ENCODE measurements around the gene GFOD1. TPM values are rescaled to one million over a fixed set of nuclear protein-coding genes. Genes with fewer than 3 reads are reported as not detected.
A peak's percentile ranks its signal among the peaks of the same experiment; 100 is the strongest.

GFOD1 gene
- total and polyA plus RNA-seq, 10 of the 15 experiments (the other 5 are each of a cell fraction or from before 2014, with no cell fraction given) = 6.5 to 41.4 (median 16.0) TPM

DNA sequence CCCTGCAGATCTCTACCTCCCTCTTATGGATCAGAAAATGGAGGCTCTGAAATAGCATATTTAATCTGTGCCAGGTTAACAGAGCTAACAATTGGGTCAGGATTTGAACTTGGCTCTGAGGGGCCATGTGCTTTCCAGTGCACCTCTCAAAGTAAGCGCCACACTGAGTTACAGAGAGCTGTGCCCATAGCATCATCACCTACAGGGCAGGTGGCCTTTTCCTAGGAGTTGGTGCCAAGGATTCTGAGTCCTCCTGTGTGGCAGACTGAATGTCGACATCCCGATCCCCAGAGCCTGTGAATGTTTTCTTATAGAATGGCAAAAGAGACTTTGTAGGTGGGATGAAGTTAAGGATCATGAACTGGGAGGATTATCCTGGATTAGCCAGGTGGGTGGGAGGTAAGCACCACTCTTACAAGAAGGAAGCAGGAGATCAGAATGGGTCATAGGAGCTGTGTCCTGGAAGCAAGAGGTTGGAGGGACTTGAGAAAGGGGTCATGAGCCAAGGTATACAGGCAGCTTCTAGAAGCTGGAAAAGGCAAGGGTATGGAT, 91.1 kb downstream of the GFOD1 start:
- TF ChIP-seq MXI1 (IDR thresholded peaks at IDR 0.05; ENCODE audit: low read depth, low read length) = no peak
- 0 out of 2 replicates have a peak, but pooled peaks have one; percentile 43 for TF ChIP-seq ZNF217 (IDR thresholded peaks at IDR 0.05)
- no peak for TF ChIP-seq SUZ12 (IDR thresholded peaks at IDR 0.05; ENCODE audit: unreplicated experiment)
- peak; percentile 51; the same call in 1 of the 2 replicates for TF ChIP-seq SMARCA5 (IDR thresholded peaks at IDR 0.05)
- Histone ChIP-seq H3K4me1 (ENCODE audit: control insufficient read depth, insufficient read depth, low read length) (peaks cover 42% of the 10 kb centered on the region), H3K27me3 (replicated peaks in 1 of 2; ENCODE audit: control insufficient read depth in 2 of 2, insufficient read depth in 2 of 2, low read length in 1 of 2) (no peaks in the 10 kb centered on the region), H3K36me3 (ENCODE audit: control insufficient read depth in 2 of 2, insufficient read depth in 2 of 2, low read length in 1 of 2) (peaks cover 0 to 2% of the 10 kb centered on the region in 2 experiments; a peak in 2 of 4 replicates), H3K4me2 (ENCODE audit: control insufficient read depth, insufficient read depth) (peak overlapping the region; percentile 60), H3K9ac (ENCODE audit: control insufficient read depth, insufficient read depth, low read length) (no peak overlapping the region; the same call in 1 of the 2 replicates), H3K4me3 (no peak overlapping the region; the same call in 1 of the 2 replicates), H3K9me3 (replicated peaks; ENCODE audit: control insufficient read depth, insufficient read depth, low read length) (no peaks in the 10 kb centered on the region), H3K27ac (ENCODE audit: control insufficient read depth, insufficient read depth) (peak overlapping the region; percentile 76), H4K20me1 (ENCODE audit: control insufficient read depth, insufficient read depth) (no peaks in the 10 kb centered on the region), H2AFZ (ENCODE audit: control insufficient read depth, low read depth, low read length) (no peak overlapping the region), H3K79me2 (ENCODE audit: control insufficient read depth, insufficient read depth, low read length) (peaks cover 41% of the 10 kb centered on the region)
- WGBS (ENCODE audit: insufficient coverage, insufficient replicate concordance, low lambda C conversion rate, missing lambda C conversion rate) = 98% methylated on average over 3 of the region's 3 CpGs
- peak; percentile 2; the same call in 1 of the 3 replicates for ATAC-seq
- no peak for DNase-seq (ENCODE audit: low read depth, low spot score)
- intact Hi-C loops (cut with micrococcal nuclease; ENCODE audit: unreplicated experiment) (no loop called here), in situ Hi-C loops (cut with MboI) (no loop called here)
- FAIRE-seq = no peak
- POLR2A ChIA-PET = interaction anchor here (0.8 to 8.4 kb wide), 7 partner anchors 12 to 90 kb away, joined by 3 to 96 read pairs (median 5); partner anchors contain the start of gene GFOD1
- SMC1A ChIA-PET (ENCODE audit: uncharacterized antibody, unreplicated experiment) = interaction anchor here (0.8 to 12.3 kb wide), 24 partner anchors 10 to 299 kb away, joined by 3 to 240 read pairs (median 6); partner anchors contain the start of gene SIRT5
- CTCF ChIA-PET = interaction anchor here (0.9 to 7.6 kb wide), 15 partner anchors 11 to 228 kb away, joined by 3 to 60 read pairs (median 4); no protein-coding TSS in a partner anchor
- RAD21 ChIA-PET (ENCODE audit: unreplicated experiment) = interaction anchor here (0.6 to 8.4 kb wide), 16 partner anchors 11 to 179 kb away, joined by 3 to 109 read pairs (median 6); partner anchors contain the start of gene SIRT5
- BruUV-seq (replicated peaks) = no TSS peak

Data from GM12878 (cell line).